Peyer's patch (tissue), 4 donors: Measurements from ENCODE around the gene OLFML2A.
"Not testable (repeated sequence)": the region's sequence is repeated elsewhere in the genome, so short reads cannot be mapped to it uniquely, and the experiment has no call there.

Experiments used
- POLR2A ChIP-seq, 2 donors: fragments of 450-650 bp; IDR thresholded peaks; one replicate each; pipeline ENCODE4 v1.5.1; 2017; ENCODE audit warnings: antibody characterized with exemption in 2 of 2, mild to moderate bottlenecking in 2 of 2, moderate library complexity in 2 of 2
- TF ChIP-seq, protein P1 (sequence below), 6 experiments: fragments of 450-650 bp in 4 of 6; fragments of 200-600 bp in 2 of 6; sonication (generic) in 1 of 6; IDR thresholded peaks; one replicate each; pipeline ENCODE4 v1.5.1; 2017 to 2019; ENCODE audit warnings: antibody characterized with exemption in 6 of 6, mild to moderate bottlenecking in 3 of 6, moderate library complexity in 1 of 6

DNA sequence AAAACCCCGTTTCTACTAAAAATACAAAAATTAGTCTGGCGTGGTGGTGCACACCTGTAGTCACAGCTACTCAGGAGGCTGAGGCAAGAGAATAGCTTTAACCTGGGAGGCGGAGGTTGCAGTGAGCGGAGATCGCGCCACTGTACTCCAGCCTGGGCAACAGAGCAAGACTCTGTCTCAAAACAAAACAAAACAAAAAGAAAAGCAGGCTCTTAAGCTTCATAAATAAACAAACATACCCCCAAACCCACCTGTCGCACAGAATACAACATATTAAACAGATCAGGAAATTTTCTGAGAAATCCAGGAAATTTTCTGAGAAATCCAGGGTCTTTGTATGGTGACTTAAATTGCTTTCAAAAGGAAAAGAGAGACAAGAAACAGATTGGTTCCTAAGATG, 38.9 kb upstream of the OLFML2A start:
- TF ChIP-seq, protein P1, sequence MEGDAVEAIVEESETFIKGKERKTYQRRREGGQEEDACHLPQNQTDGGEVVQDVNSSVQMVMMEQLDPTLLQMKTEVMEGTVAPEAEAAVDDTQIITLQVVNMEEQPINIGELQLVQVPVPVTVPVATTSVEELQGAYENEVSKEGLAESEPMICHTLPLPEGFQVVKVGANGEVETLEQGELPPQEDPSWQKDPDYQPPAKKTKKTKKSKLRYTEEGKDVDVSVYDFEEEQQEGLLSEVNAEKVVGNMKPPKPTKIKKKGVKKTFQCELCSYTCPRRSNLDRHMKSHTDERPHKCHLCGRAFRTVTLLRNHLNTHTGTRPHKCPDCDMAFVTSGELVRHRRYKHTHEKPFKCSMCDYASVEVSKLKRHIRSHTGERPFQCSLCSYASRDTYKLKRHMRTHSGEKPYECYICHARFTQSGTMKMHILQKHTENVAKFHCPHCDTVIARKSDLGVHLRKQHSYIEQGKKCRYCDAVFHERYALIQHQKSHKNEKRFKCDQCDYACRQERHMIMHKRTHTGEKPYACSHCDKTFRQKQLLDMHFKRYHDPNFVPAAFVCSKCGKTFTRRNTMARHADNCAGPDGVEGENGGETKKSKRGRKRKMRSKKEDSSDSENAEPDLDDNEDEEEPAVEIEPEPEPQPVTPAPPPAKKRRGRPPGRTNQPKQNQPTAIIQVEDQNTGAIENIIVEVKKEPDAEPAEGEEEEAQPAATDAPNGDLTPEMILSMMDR (IDR thresholded peaks at IDR 0.05): not testable (repeated sequence)
- not testable (repeated sequence) for TF ChIP-seq POLR2A (IDR thresholded peaks at IDR 0.05)
